Ishikawa (cell line): ENCODE data around the gene ACSL4.

Experiments used
- CEBPB ChIP-seq: IDR thresholded peaks from 2 replicates; pipeline ENCODE4 v1.6.1; 2012
- CREB1 ChIP-seq: IDR thresholded peaks from 2 replicates; pipeline ENCODE4 v1.6.1; 2012; ENCODE audit warnings: low read depth
- EGR1 ChIP-seq: IDR thresholded peaks from 2 replicates; pipeline ENCODE4 v1.6.1; 2012
- EP300 ChIP-seq: IDR thresholded peaks from 2 replicates; pipeline ENCODE4 v1.6.1; 2012; ENCODE audit warnings: borderline replicate concordance
- FOXM1 ChIP-seq: IDR thresholded peaks from 2 replicates; pipeline ENCODE4 v1.6.1; 2012; ENCODE audit warnings: low read depth, borderline replicate concordance
- MAX ChIP-seq: IDR thresholded peaks from 2 replicates; pipeline ENCODE4 v1.6.1; 2012
- NFIC ChIP-seq: IDR thresholded peaks from 2 replicates; pipeline ENCODE4 v1.6.1; 2012
- RAD21 ChIP-seq: IDR thresholded peaks from 2 replicates; pipeline ENCODE4 v1.6.1; 2012; ENCODE audit warnings: low read depth
- TAF1 ChIP-seq: IDR thresholded peaks from 2 replicates; pipeline ENCODE4 v1.6.1; 2012; ENCODE audit warnings: low read depth, mild to moderate bottlenecking
- TCF12 ChIP-seq: IDR thresholded peaks from 2 replicates; pipeline ENCODE4 v1.6.1; 2012; ENCODE audit warnings: low read depth
- TEAD4 ChIP-seq: IDR thresholded peaks from 2 replicates; pipeline ENCODE4 v1.6.1; 2012
- YY1 ChIP-seq: IDR thresholded peaks from 2 replicates; pipeline ENCODE4 v1.6.1; 2012; ENCODE audit warnings: low read depth
- ZBTB7A ChIP-seq: IDR thresholded peaks from 2 replicates; pipeline ENCODE4 v1.6.1; 2012; ENCODE audit warnings: low read depth
- TF ChIP-seq, protein P1 (sequence below): IDR thresholded peaks from 2 replicates; pipeline ENCODE4 v1.6.1; 2012; ENCODE audit warnings: low read depth, mild to moderate bottlenecking
- TF ChIP-seq, protein P2 (sequence below): IDR thresholded peaks from 2 replicates; pipeline ENCODE4 v1.6.1; 2012

Gene ACSL4

DNA sequence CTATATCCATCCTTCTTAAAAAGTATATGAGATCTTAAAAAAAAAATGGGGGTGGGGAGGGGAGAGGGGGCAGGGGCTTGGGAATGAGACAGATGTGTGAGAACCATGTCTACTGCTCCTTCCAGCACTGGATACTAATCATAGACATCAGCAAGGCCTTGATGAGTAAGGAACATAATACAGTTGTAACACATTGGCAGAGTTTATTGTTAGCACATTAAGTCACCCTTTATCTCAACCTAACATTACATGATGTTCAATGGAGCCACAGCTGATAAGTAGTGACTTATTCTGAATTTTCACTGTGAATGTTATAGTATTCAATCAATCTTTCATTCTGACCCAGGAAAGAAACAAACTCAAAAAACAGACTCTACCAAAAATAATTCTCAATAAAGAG, 60.8 kb downstream of the ACSL4 start:
- TF ChIP-seq TEAD4, result no peak
- TF ChIP-seq TAF1, result no peak
- TF ChIP-seq NFIC, result no peak
- TF ChIP-seq CREB1, result no peak
- TF ChIP-seq, protein P1, sequence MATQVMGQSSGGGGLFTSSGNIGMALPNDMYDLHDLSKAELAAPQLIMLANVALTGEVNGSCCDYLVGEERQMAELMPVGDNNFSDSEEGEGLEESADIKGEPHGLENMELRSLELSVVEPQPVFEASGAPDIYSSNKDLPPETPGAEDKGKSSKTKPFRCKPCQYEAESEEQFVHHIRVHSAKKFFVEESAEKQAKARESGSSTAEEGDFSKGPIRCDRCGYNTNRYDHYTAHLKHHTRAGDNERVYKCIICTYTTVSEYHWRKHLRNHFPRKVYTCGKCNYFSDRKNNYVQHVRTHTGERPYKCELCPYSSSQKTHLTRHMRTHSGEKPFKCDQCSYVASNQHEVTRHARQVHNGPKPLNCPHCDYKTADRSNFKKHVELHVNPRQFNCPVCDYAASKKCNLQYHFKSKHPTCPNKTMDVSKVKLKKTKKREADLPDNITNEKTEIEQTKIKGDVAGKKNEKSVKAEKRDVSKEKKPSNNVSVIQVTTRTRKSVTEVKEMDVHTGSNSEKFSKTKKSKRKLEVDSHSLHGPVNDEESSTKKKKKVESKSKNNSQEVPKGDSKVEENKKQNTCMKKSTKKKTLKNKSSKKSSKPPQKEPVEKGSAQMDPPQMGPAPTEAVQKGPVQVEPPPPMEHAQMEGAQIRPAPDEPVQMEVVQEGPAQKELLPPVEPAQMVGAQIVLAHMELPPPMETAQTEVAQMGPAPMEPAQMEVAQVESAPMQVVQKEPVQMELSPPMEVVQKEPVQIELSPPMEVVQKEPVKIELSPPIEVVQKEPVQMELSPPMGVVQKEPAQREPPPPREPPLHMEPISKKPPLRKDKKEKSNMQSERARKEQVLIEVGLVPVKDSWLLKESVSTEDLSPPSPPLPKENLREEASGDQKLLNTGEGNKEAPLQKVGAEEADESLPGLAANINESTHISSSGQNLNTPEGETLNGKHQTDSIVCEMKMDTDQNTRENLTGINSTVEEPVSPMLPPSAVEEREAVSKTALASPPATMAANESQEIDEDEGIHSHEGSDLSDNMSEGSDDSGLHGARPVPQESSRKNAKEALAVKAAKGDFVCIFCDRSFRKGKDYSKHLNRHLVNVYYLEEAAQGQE, result no peak
- TF ChIP-seq, protein P2, sequence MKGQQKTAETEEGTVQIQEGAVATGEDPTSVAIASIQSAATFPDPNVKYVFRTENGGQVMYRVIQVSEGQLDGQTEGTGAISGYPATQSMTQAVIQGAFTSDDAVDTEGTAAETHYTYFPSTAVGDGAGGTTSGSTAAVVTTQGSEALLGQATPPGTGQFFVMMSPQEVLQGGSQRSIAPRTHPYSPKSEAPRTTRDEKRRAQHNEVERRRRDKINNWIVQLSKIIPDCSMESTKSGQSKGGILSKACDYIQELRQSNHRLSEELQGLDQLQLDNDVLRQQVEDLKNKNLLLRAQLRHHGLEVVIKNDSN, result no peak
- TF ChIP-seq YY1, result no peak
- TF ChIP-seq TCF12, result no peak
- no peak for TF ChIP-seq RAD21
- no peak for TF ChIP-seq FOXM1
- TF ChIP-seq EGR1, result no peak
- no peak for TF ChIP-seq CEBPB
- TF ChIP-seq EP300, result no peak
- TF ChIP-seq MAX, result no peak

GRCh38 chrX:109667986-109668385, 65.1 kb downstream of the ACSL4 start:
- TF ChIP-seq FOXM1 (no peak), NFIC (no peak), TEAD4 (no peak), EGR1 (no peak), TCF12 (no peak), MAX (no peak), ZBTB7A (no peak), CEBPB (no peak), EP300 (no peak), YY1 (no peak), CREB1 (no peak), RAD21 (no peak), TAF1 (no peak)
- TF ChIP-seq, protein P1, result no peak
- TF ChIP-seq, protein P2, result no peak

DNA sequence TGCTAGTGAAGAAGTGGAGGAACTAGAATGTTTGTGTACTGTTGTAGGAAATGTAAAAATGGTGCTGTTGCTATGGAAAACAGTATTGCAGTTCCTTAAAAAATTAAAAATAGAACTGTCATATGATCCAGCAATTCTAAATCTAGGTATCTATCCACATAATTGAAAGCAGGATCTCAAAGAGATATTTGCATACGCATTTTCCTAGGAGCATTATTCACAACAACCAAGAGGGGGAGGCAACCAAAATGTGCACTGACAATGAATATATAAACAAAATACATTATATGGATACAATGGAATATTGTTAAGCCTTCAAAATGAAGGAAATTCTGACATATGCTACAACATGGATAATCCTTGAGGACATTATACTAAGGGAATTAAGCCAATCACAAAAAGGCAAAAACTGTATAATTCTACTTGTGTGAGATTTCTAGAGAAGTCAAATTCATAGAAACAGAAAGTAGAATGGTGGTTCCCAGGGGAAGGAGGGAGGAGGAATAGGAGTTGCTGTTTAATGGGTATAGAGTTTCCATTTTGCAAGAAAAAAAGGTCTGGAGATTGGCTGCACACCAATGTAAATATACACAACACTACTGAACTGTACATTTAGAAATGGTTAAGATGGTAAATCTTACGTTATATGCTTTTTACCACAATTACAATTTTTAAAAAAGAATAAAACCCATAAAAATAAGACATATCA, 72.5 kb downstream of the ACSL4 start:
- no peak for TF ChIP-seq TAF1
- TF ChIP-seq, protein P1, result no peak
- no peak for TF ChIP-seq CEBPB

- TF ChIP-seq, protein P2, result no peak
- no peak for TF ChIP-seq TEAD4
Observed at GRCh38 chrX:109658391-109658790, 74.7 kb downstream of the ACSL4 start.

- TF ChIP-seq MAX (no peak), TCF12 (no peak), TEAD4 (no peak), EP300 (no peak), CREB1 (no peak), CEBPB (no peak), RAD21 (no peak), YY1 (no peak), ZBTB7A (no peak), FOXM1 (no peak), NFIC (no peak), TAF1 (no peak), EGR1 (no peak)
- TF ChIP-seq, protein P1, result no peak
- TF ChIP-seq, protein P2, result no peak
Observed at GRCh38 chrX:109656774-109657173, 76.3 kb downstream of the ACSL4 start.
